Activated CD8-positive, alpha-beta memory T cell treated with anti-CD3 and anti-CD28 coated beads, Interleukin-2, amount 10 ng/mL, durations not matched to agents 7 days and 5 days (primary cell): Measurements from ENCODE around the gene SLC2A1. TPM values are rescaled to one million over a fixed set of nuclear protein-coding genes. Genes with fewer than 3 reads are reported as not detected.
"Not testable (repeated sequence)": the region's sequence is repeated elsewhere in the genome, so short reads cannot be mapped to it uniquely, and the experiment has no call there.

Experiments used
- ATAC-seq: fragments of 150-1000 bp; cut with Tn5 transposase; one replicate; pipeline ENCODE4 v1.10.0; 2021; ENCODE audit warnings: moderate library complexity
- CTCF ChIA-PET: fragments of 350-600 bp; sonication (Branson Sonifier 250); formaldehyde crosslinking; loops from one replicate; lab custom pipeline; 2021; ENCODE audit warnings: antibody characterized with exemption; lab: Charles Lee
- DNase-seq: peaks from one replicate; pipeline ENCODE4 v3.0.0-alpha.2; 2020
- H3K27ac Mint-ChIP-seq: one replicate; pipeline ENCODE4 v1.8.0; 2021; ENCODE audit warnings: mild to moderate bottlenecking, mixed read lengths
- H3K27me3 Mint-ChIP-seq: one replicate; pipeline ENCODE4 v1.8.0; 2021; ENCODE audit warnings: mixed read lengths
- H3K36me3 Mint-ChIP-seq: one replicate; pipeline ENCODE4 v1.8.0; 2021; ENCODE audit warnings: mild to moderate bottlenecking, mixed read lengths
- H3K4me1 Mint-ChIP-seq: one replicate; pipeline ENCODE4 v1.8.0; 2021; ENCODE audit warnings: mixed read lengths
- H3K4me3 Mint-ChIP-seq: one replicate; pipeline ENCODE4 v1.8.0; 2021; ENCODE audit warnings: mild to moderate bottlenecking, moderate library complexity, mixed read lengths
- H3K9me3 Mint-ChIP-seq: one replicate; pipeline ENCODE4 v1.8.0; 2022; ENCODE audit warnings: low read depth, mixed read lengths
- total RNA-seq, 2 experiments: library from RNA; stranded (reverse); gene quantifications; one replicate each; pipeline ENCODE4 v1.2.3, GENCODE V29; 2021

Gene SLC2A1
- total RNA-seq, 2 experiments from 2014 or later: 113 to 140 TPM

- DNase-seq (no peak), ATAC-seq (no peak)
- no peak overlapping the region for H3K4me3 Mint-ChIP-seq
- peaks cover 8% of the 10 kb centered on the region for H3K4me1 Mint-ChIP-seq
- H3K9me3 Mint-ChIP-seq: no peaks in the 10 kb centered on the region
- peaks cover 9% of the 10 kb centered on the region for H3K36me3 Mint-ChIP-seq
- H3K27ac Mint-ChIP-seq: no peak overlapping the region
- CTCF ChIA-PET: interaction anchor here (0.9 to 9.8 kb wide), 2 partner anchors 12 to 163 kb away, joined by 3 to 275 read pairs; no protein-coding TSS in a partner anchor
- H3K27me3 Mint-ChIP-seq: peaks cover 2% of the 10 kb centered on the region
Observed at GRCh38 chr1:42910985-42911384, 47.7 kb downstream of the SLC2A1 start.

DNA sequence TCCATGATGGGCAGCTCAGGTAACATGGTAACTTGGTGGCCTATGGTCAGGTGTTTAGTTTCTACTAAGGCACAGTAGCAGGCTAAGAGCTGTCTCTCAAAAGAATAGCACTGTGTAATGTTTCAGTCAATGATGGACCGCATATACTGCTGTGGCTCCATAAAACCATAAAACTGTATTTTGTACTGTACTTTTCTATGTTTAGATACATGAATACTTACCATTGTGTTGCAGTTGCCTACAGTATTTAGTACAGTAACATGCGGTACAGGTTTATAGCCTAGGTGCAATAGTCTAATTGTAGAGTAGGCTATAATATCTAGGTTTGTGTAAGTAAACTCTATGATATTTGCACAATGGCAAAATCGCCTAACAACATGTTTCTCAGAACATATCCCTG, 50.6 kb downstream of the SLC2A1 start:
- Mint-ChIP-seq H3K27ac (no peak overlapping the region), H3K4me3 (no peak overlapping the region)
- CTCF ChIA-PET: no interaction called here

DNA sequence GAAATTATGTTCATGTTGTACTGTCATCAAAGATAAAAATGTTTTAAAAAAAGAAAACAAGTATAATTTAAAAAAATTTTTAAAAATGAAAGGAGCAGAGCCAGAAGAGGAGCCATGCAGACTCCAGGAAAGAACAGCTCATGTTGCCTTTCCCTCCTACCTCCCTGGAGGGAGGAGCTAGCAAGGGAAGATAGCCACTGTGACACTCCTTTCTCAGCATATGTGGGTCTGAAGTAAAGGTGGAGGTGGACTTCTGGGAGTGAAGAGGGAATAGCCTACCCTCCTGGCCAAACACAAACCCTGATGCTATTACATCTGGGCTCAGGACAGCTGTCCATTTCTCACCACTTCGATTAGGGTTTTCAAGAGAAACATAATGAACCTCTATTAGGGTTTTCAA, 54.2 kb downstream of the SLC2A1 start:
- Mint-ChIP-seq H3K27ac (no peak overlapping the region), H3K9me3 (no peaks in the 10 kb centered on the region), H3K4me3 (no peak overlapping the region), H3K4me1 (no peaks in the 10 kb centered on the region), H3K36me3 (no peaks in the 10 kb centered on the region), H3K27me3 (no peaks in the 10 kb centered on the region)
- CTCF ChIA-PET: interaction anchor here (1.2 to 1.6 kb wide), 4 partner anchors 9 to 169 kb away, joined by 4 to 7 read pairs (median 5); no protein-coding TSS in a partner anchor
- no peak for ATAC-seq
- DNase-seq: no peak

More for the DNA sequence above, 50.6 kb downstream of the SLC2A1 start:
- Mint-ChIP-seq H3K4me1 (no peaks in the 10 kb centered on the region), H3K9me3 (no peaks in the 10 kb centered on the region), H3K27me3 (no peaks in the 10 kb centered on the region), H3K36me3 (no peaks in the 10 kb centered on the region)
- DNase-seq (no peak), ATAC-seq (no peak)

GRCh38 chr1:42899960-42900359, 58.7 kb downstream of the SLC2A1 start:
- not testable (repeated sequence) for H3K9me3 Mint-ChIP-seq

DNA sequence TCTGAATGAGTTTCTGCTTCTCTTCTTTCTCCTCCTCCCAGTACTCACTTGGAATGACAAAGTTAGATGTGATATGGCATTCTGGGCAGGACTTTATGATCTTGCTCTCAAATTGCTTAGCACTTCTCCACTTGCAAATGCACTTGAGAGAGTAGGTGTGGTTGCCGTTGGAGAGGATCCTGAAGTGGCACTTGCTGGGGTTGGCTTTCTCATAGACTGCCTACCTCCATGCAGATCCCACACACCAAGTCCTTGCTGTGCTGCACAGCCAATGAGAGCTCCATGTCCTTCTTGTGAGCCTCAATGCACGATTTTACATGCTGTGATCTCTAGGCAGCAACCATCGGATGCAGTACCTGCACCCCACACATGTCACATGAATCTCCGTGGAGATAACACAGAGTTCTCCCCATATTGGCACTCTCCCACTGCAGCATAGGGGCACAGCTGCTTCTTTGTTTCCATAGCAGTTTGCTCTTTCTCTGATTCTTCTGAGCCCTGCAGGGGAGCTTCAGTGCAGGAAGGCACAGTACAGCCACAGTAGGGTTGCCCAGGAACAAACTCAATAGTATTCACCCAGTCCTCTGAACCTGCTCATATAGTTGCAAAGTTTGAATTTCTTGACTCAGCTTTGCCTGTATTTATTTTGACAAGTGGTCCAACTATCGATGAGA, 67.1 kb downstream of the SLC2A1 start:
- peaks cover 2% of the 10 kb centered on the region for H3K4me1 Mint-ChIP-seq
- peaks cover 26% of the 10 kb centered on the region for H3K27me3 Mint-ChIP-seq
- no peak for DNase-seq
- no peak for ATAC-seq
- CTCF ChIA-PET: interaction anchor here (1.0 to 1.4 kb wide), 2 partner anchors 25 to 182 kb away, joined by 3 to 4 read pairs; no protein-coding TSS in a partner anchor
- no peak overlapping the region for H3K4me3 Mint-ChIP-seq
- H3K9me3 Mint-ChIP-seq: no peaks in the 10 kb centered on the region
- no peaks in the 10 kb centered on the region for H3K36me3 Mint-ChIP-seq
- no peak overlapping the region for H3K27ac Mint-ChIP-seq

More at GRCh38 chr1:42899960-42900359, 58.7 kb downstream of the SLC2A1 start:
- H3K27ac Mint-ChIP-seq, H3K36me3 Mint-ChIP-seq, DNase-seq, H3K4me3 Mint-ChIP-seq, ATAC-seq, H3K4me1 Mint-ChIP-seq: not testable (repeated sequence)
- peaks cover 34% of the 10 kb centered on the region for H3K27me3 Mint-ChIP-seq
- CTCF ChIA-PET: interaction anchor here (1.1 to 2.0 kb wide), 2 partner anchors 122 to 174 kb away, joined by 3 to 6 read pairs; no protein-coding TSS in a partner anchor

DNA sequence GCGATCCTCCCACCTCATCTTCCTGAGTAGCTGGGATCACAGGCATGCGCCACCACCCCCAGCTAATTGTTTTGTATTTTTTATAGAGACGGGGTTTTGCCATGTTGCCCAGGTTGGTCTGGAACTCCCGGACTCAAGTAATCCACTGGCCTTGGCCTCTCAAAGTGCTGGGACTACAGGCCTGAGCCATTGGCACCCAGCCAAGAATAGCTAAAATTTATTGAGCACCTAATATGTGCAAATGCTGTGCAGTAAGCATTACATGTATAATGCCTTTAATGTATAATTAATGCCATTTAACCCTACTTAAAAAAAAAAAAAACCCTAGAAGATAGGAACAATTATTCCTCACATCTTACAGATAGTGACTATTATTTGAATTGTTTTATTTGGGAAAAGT, 69.4 kb downstream of the SLC2A1 start:
- no peak for ATAC-seq
- H3K4me3 Mint-ChIP-seq: no peak overlapping the region
- CTCF ChIA-PET: interaction anchor here (0.8 kb wide), 1 partner anchor 24 kb away, joined by 3 read pairs; no protein-coding TSS in a partner anchor
- no peaks in the 10 kb centered on the region for H3K9me3 Mint-ChIP-seq
- H3K27me3 Mint-ChIP-seq: peaks cover 10% of the 10 kb centered on the region
- no peak for DNase-seq
- peaks cover 2% of the 10 kb centered on the region for H3K4me1 Mint-ChIP-seq
- H3K36me3 Mint-ChIP-seq: no peaks in the 10 kb centered on the region
- no peak overlapping the region for H3K27ac Mint-ChIP-seq

- DNase-seq (no peak), ATAC-seq (no peak)
- Mint-ChIP-seq H3K4me1 (peaks cover 2% of the 10 kb centered on the region), H3K36me3 (no peaks in the 10 kb centered on the region), H3K27ac (no peak overlapping the region), H3K27me3 (peaks cover 14% of the 10 kb centered on the region), H3K4me3 (no peak overlapping the region), H3K9me3 (no peaks in the 10 kb centered on the region)
- CTCF ChIA-PET: interaction anchor here (0.7 kb wide), 1 partner anchor 111 kb away, joined by 3 read pairs; no protein-coding TSS in a partner anchor
Observed at GRCh38 chr1:42888013-42888633, 70.5 kb downstream of the SLC2A1 start.

DNA sequence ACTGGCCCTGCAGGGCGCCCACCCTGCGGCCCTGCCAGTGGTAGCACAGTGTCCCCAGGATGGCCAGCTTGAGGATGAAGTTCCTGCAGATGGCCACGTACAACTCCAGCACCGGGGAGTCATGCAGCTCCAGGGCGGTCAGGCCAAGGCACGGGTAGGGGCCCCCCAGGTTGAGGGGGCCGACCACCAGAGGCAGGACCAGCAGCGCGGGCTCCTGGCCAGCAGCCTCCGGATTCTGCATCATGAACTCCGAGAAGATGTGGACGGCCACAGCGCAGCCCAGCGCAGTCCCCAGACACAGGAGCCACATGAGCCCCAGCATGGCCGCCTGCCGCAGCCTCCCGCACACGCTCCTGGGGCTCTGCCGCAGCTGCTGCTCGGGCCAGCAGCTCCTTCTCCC, 71.3 kb downstream of the SLC2A1 start:
- DNase-seq: no peak
- peaks cover 2% of the 10 kb centered on the region for H3K4me1 Mint-ChIP-seq
- peaks cover 12% of the 10 kb centered on the region for H3K27me3 Mint-ChIP-seq
- H3K9me3 Mint-ChIP-seq: no peaks in the 10 kb centered on the region
- H3K4me3 Mint-ChIP-seq: no peak overlapping the region
- ATAC-seq: no peak
- CTCF ChIA-PET: no interaction called here
- no peaks in the 10 kb centered on the region for H3K36me3 Mint-ChIP-seq
- H3K27ac Mint-ChIP-seq: no peak overlapping the region

DNA sequence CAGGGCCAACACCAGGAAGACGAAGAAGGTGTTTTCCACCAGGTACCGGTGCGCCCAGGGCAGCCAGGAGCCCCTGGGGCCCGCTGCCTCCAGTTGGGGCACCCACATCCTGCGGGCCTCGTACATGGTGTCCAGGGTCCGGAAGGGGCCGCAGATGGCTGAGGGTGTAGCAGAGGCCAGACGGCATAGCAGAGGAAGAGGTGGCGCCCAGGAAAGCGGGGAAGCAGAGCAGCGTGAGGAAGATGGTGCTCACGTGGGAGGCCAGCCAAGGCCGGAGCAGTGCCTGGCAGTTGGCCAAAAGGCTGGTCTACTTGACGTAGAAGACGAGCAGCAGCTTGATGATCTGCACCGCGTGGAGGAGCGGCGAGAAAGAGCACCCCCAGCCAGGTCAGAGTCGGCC, 71.9 kb downstream of the SLC2A1 start:
- Mint-ChIP-seq H3K36me3 (no peaks in the 10 kb centered on the region), H3K27me3 (peaks cover 12% of the 10 kb centered on the region), H3K9me3 (no peaks in the 10 kb centered on the region), H3K4me1 (no peaks in the 10 kb centered on the region), H3K4me3 (no peak overlapping the region), H3K27ac (no peak overlapping the region)
- ATAC-seq (no peak), DNase-seq (no peak)
- CTCF ChIA-PET: interaction anchor here (0.8 kb wide), 1 partner anchor 187 kb away, joined by 3 read pairs; no protein-coding TSS in a partner anchor

DNA sequence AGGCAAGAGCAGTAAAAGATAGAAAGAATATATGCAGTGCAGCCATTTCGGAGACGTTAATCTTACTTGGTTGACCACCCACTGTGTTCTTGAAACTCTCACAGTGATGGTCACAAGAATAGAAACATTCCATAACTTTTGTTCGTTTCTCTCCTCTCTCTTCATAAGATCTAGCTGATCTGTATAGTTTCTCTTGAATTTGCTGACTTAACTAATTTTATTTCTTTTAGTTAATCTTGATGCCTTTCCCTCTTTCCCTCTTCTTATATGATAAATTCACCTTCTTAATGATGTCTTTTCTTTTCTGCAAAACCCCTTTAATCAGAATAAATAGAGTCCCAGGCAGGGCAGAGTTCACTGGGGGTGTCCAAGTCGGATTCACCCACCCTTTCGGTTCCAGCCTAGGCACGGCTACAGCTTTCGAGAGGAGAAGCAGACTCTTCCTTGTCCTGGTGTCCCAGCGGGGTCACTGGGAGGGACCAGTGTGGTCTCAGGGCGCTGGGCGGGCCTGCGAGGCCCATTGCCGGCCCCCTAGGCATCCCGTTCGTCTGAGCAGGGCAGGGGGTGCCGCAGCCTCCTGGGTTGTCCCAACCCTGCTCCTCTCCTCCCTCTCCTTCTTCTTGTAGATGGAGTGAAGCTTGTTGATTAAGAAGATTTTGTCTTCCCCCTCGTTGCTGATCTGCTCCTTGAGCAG, 72.5 kb downstream of the SLC2A1 start:
- Mint-ChIP-seq H3K4me1 (no peaks in the 10 kb centered on the region), H3K27me3 (peaks cover 14% of the 10 kb centered on the region), H3K4me3 (no peak overlapping the region), H3K36me3 (no peaks in the 10 kb centered on the region), H3K27ac (no peak overlapping the region), H3K9me3 (no peaks in the 10 kb centered on the region)
- ATAC-seq (no peak), DNase-seq (no peak)
- CTCF ChIA-PET: interaction anchor here (0.8 kb wide), 1 partner anchor 187 kb away, joined by 3 read pairs; no protein-coding TSS in a partner anchor

- Mint-ChIP-seq H3K4me3 (no peak overlapping the region), H3K9me3 (no peaks in the 10 kb centered on the region), H3K27ac (no peak overlapping the region), H3K36me3 (peaks cover 1% of the 10 kb centered on the region), H3K4me1 (no peaks in the 10 kb centered on the region), H3K27me3 (peaks cover 31% of the 10 kb centered on the region)
- no peak for DNase-seq
- CTCF ChIA-PET: no interaction called here
- no peak for ATAC-seq
Observed at GRCh38 chr1:42880384-42880783, 78.3 kb downstream of the SLC2A1 start.

DNA sequence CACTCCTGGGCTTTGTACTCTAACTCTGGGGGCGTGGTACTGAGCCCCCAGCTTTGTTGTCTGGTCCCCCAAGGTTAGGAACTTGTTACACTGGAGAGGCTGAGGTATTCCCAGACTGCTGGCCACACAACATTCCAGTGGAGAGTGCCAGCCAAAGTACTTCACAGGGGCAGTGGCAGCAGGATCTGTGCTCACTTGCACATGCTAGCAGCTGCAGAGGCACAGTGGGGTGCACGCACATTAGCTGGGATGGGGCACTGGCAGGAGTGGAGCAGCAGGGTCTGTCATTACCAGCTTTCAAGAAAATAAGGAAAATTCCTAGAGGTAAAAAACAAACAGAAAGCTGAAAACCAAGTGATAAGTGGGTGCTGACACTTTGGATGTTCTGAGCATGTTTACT, 81.3 kb downstream of the SLC2A1 start:
- Mint-ChIP-seq H3K27ac (no peak overlapping the region), H3K27me3 (peaks cover 27% of the 10 kb centered on the region), H3K4me3 (no peak overlapping the region), H3K36me3 (peaks cover 10% of the 10 kb centered on the region), H3K9me3 (peaks cover 3% of the 10 kb centered on the region), H3K4me1 (no peaks in the 10 kb centered on the region)
- DNase-seq (no peak), ATAC-seq (no peak)
- CTCF ChIA-PET: interaction anchor here (0.6 kb wide), 1 partner anchor 1538 kb away, joined by 3 read pairs; no protein-coding TSS in a partner anchor

GRCh38 chr1:42876009-42876408, 82.7 kb downstream of the SLC2A1 start:
- Mint-ChIP-seq H3K36me3 (peaks cover 10% of the 10 kb centered on the region), H3K9me3 (peaks cover 3% of the 10 kb centered on the region), H3K4me3 (no peak overlapping the region), H3K27me3 (peaks cover 25% of the 10 kb centered on the region), H3K4me1 (no peaks in the 10 kb centered on the region), H3K27ac (no peak overlapping the region)
- CTCF ChIA-PET: no interaction called here
- DNase-seq (no peak), ATAC-seq (no peak)
